Measurements from ENCODE around the gene CDKL2. TPM values are rescaled to one million over a fixed set of nuclear protein-coding genes. Genes with fewer than 3 reads are reported as not detected.
A peak's percentile ranks its signal among the peaks of the same experiment; 100 is the strongest.

Gene CDKL2
- total and polyA plus RNA-seq, 8 donors: 0.19 to 11.6 (median 0.52) TPM; not detected in 2

GRCh38 chr4:75653845-75654503 lies 23.6 kb upstream of the CDKL2 start:
- H3K4me1 ChIP-seq: peaks cover 0 to 26% (median 10%) of the 10 kb centered on the region in 4 donors
- intact Hi-C loops (cut with DNase I; ENCODE audit: low total_unique reads): no loop called here
- H3K4me3 ChIP-seq: no peak overlapping the region
- 58 to 78% (median 71%) methylated on average over 2 of the region's 2 CpGs for WGBS, 5 donors
- no peaks in the 10 kb centered on the region for H3K9me3 ChIP-seq
- DNase-seq: peak in 1 of 2 donors; percentile 59
- no peak overlapping the region for H3K27ac ChIP-seq
- peaks cover 18 to 98% (median 94%) of the 10 kb centered on the region in 4 donors for H3K36me3 ChIP-seq
- H3K27me3 ChIP-seq: no peaks in the 10 kb centered on the region
- TF ChIP-seq CTCF (IDR thresholded peaks at IDR 0.05): peak in 4 of 7 experiments; percentile 21 to 43 (median 30)
- no peak for TF ChIP-seq POLR2A (IDR thresholded peaks at IDR 0.05)

GRCh38 chr4:75644095-75644494 lies 13.8 kb upstream of the CDKL2 start:
- peak overlapping the region in 1 of 5 donors; percentile 1 for H3K27ac ChIP-seq
- H3K4me1 ChIP-seq: peaks cover 0 to 14% (median 4%) of the 10 kb centered on the region in 4 donors
- 17 to 56% (median 38%) methylated on average over 4 of the region's 4 CpGs for WGBS, 5 donors
- peaks cover 41 to 69% (median 63%) of the 10 kb centered on the region in 4 donors for H3K36me3 ChIP-seq
- no peaks in the 10 kb centered on the region for H3K27me3 ChIP-seq
- H3K9me3 ChIP-seq: no peaks in the 10 kb centered on the region
- TF ChIP-seq EP300 (IDR thresholded peaks at IDR 0.05) (no peak), POLR2A (IDR thresholded peaks at IDR 0.05) (no peak), CTCF (IDR thresholded peaks at IDR 0.05) (no peak), POLR2AphosphoS5 (IDR thresholded peaks at IDR 0.05) (no peak)
- intact Hi-C loops (cut with DNase I; ENCODE audit: low total_unique reads): no loop called here
- DNase-seq: peak in 1 of 2 donors; percentile 23
- no peak overlapping the region for H3K4me3 ChIP-seq

- intact Hi-C loops (cut with DNase I; ENCODE audit: low total_unique reads): no loop called here
- Histone ChIP-seq H3K36me3 (peaks cover 41 to 64% (median 58%) of the 10 kb centered on the region in 4 donors), H3K27ac (peak overlapping the region in 1 of 5 donors; percentile 1), H3K27me3 (no peaks in the 10 kb centered on the region), H3K4me3 (no peak overlapping the region), H3K4me1 (peaks cover 0 to 14% (median 4%) of the 10 kb centered on the region in 4 donors), H3K9me3 (no peaks in the 10 kb centered on the region)
- 45 to 64% (median 52%) methylated on average over 3 of the region's 3 CpGs for WGBS, 5 donors
- DNase-seq: no peak
- TF ChIP-seq EP300 (IDR thresholded peaks at IDR 0.05): no peak
- no peak for TF ChIP-seq POLR2A (IDR thresholded peaks at IDR 0.05)
- no peak for TF ChIP-seq CTCF (IDR thresholded peaks at IDR 0.05)
- no peak for TF ChIP-seq POLR2AphosphoS5 (IDR thresholded peaks at IDR 0.05)
Measured at GRCh38 chr4:75643651-75644050, 13.3 kb upstream of the CDKL2 start.

GRCh38 chr4:75639124-75639695 lies 8.9 kb upstream of the CDKL2 start:
- WGBS, 5 donors: 84 to 97% (median 95%) methylated on average over 7 of the region's 7 CpGs
- intact Hi-C loops (cut with DNase I; ENCODE audit: low total_unique reads): no loop called here
- no peak overlapping the region for H3K27ac ChIP-seq

More at GRCh38 chr4:75639124-75639695, 8.9 kb upstream of the CDKL2 start:
- H3K4me1 ChIP-seq: peaks cover 0 to 7% (median under 1%) of the 10 kb centered on the region in 4 donors
- H3K36me3 ChIP-seq: peaks cover 0 to 20% (median 14%) of the 10 kb centered on the region in 4 donors
- no peak overlapping the region for H3K4me3 ChIP-seq
- no peak for TF ChIP-seq EP300 (IDR thresholded peaks at IDR 0.05)
- no peak for TF ChIP-seq CTCF (IDR thresholded peaks at IDR 0.05)
- no peak for TF ChIP-seq POLR2AphosphoS5 (IDR thresholded peaks at IDR 0.05)
- no peak for TF ChIP-seq POLR2A (IDR thresholded peaks at IDR 0.05)
- no peaks in the 10 kb centered on the region for H3K9me3 ChIP-seq
- no peaks in the 10 kb centered on the region for H3K27me3 ChIP-seq
- no peak for DNase-seq
